HepG2 (cell line): Measurements from ENCODE around the gene TMEM131L. TPM values are rescaled to one million over a fixed set of nuclear protein-coding genes. Genes with fewer than 3 reads are reported as not detected.

Source experiments
- CHD2 ChIP-seq: IDR thresholded peaks from 2 replicates; pipeline ENCODE4 v1.6.1; 2011; ENCODE audit warnings: low read depth, low read length, improper control_type of control experiment
- EED ChIP-seq: sonication (generic); formaldehyde crosslinking; IDR thresholded peaks from 2 replicates; pipeline ENCODE4 v1.5.0; 2020; ENCODE audit warnings: mild to moderate bottlenecking, missing genetic modification reagents
- MAFG ChIP-seq: sonication (generic); formaldehyde crosslinking; IDR thresholded peaks from 2 replicates; pipeline ENCODE4 v1.5.1; 2020; ENCODE audit warnings: mild to moderate bottlenecking, missing genetic modification reagents
- MYPOP ChIP-seq: sonication (generic); formaldehyde crosslinking; IDR thresholded peaks from 2 replicates; pipeline ENCODE4 v1.8.1; 2023; ENCODE audit warnings: mild to moderate bottlenecking, moderate library complexity, missing genetic modification reagents
- PLRG1 ChIP-seq: fragments of 450-650 bp; conservative IDR thresholded peaks from 2 replicates; pipeline ENCODE4 v1.6.1; 2016
- PRDM15 ChIP-seq: sonication (generic); formaldehyde crosslinking; IDR thresholded peaks from 2 replicates; pipeline ENCODE4 v1.4.0; 2020; ENCODE audit warnings: missing genetic modification reagents
- RAD51 ChIP-seq: fragments of 450-650 bp; IDR thresholded peaks from 2 replicates; pipeline ENCODE4 v1.6.1; 2016; ENCODE audit warnings: borderline replicate concordance
- REPIN1 ChIP-seq: sonication (generic); formaldehyde crosslinking; IDR thresholded peaks from 2 replicates; pipeline ENCODE4 v1.8.0; 2022; ENCODE audit warnings: missing genetic modification reagents, low read depth, mild to moderate bottlenecking, borderline replicate concordance
- SALL1 ChIP-seq: sonication (generic); formaldehyde crosslinking; IDR thresholded peaks from 2 replicates; pipeline ENCODE4 v1.8.0; 2022; ENCODE audit warnings: mild to moderate bottlenecking, missing genetic modification reagents
- ZNF224 ChIP-seq: sonication (generic); formaldehyde crosslinking; IDR thresholded peaks from 2 replicates; pipeline ENCODE4 v1.5.0; 2020; ENCODE audit warnings: mild to moderate bottlenecking, missing genetic modification reagents
- ZNF563 ChIP-seq: sonication (generic); formaldehyde crosslinking; IDR thresholded peaks from 2 replicates; pipeline ENCODE4 v1.8.0; 2022; ENCODE audit warnings: mild to moderate bottlenecking, moderate library complexity, missing genetic modification reagents
- ZNF597 ChIP-seq: sonication (generic); formaldehyde crosslinking; IDR thresholded peaks from 2 replicates; pipeline ENCODE4 v1.5.0; 2020; ENCODE audit warnings: missing genetic modification reagents
- polyA plus RNA-seq, 8 experiments: library from polyadenylated mRNA; depleted of rRNA in 3 of 8; stranded (reverse) in 7 of 8; unstranded in 1 of 8; fragments of >200 nt; fragmentation: Illumina TruSeq in 4 of 8; extraction: Trizol in 4 of 8; gene quantifications; 2 replicates each; pipeline versions ENCODE4 v1.2.1 to v1.2.3, GENCODE V29; 2011 to 2016; ENCODE audit warnings: low read depth in 4 of 8, missing spikeins in 1 of 8, mixed read lengths in 1 of 8; ENCODE audit not compliant: insufficient read depth in 1 of 8
- total RNA-seq, 5 experiments: library from RNA; depleted of rRNA; stranded (reverse); fragments of >200 nt; fragmentation: Illumina TruSeq; extraction: Trizol; gene quantifications; 2 replicates each; pipeline ENCODE4 v1.2.3, GENCODE V29; 2016; ENCODE audit warnings: low read depth in 1 of 5
- TF ChIP-seq, protein P1 (sequence below): sonication (generic); formaldehyde crosslinking; IDR thresholded peaks from 2 replicates; pipeline ENCODE4 v1.4.0; 2020; ENCODE audit warnings: missing genetic modification reagents

Gene TMEM131L
- total and polyA plus RNA-seq, 2 of the 13 experiments (the other 11 are each of a cell fraction or from before 2014, with no cell fraction given) = 2.2 to 4.5 TPM

DNA sequence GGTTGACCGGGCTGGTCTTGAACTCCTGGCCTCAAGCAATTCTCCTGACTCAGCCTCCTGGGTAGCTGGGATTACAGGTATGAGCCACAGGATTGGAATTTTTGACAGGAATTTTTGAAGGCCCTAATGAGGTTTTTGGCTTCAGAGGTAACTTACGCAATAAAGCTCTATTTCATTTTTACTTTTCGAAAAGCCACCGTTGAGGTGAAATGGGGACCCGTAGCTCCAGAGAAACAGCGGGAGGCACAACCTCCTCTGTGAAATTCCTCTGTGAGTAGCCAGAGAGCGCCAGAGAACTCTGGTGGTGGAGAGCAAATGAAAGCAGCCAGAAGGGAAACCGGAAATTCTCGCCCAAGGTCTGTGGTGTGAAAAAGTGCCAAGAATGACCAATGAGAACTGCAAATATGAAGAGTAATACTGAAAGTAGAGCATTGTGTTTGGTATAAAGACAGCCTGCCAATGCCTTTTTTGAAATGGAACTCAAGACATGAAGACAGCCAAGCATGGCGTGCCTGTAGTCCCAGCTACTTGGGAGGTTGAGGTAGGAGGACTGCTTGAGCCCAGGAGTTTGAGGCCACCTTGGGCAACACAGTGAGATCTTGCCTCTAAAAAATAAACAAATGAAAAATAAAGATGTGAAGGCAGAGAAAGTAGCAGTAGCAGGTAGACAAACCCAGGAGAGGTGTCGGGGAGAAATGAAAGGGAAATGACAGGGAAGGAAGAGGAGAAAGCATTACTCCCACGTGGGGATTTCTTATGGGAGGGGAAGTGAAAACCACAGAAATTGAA is 33.0 kb upstream of the TMEM131L start (continued):
- TF ChIP-seq PRDM15 (no peak), CHD2 (no peak), EED (CRISPR knock-in tag) (no peak), REPIN1 (peak; percentile 55; the same call in 1 of the 2 replicates), RAD51 (no peak), ZNF597 (CRISPR knock-in tag) (no peak), MAFG (CRISPR knock-in tag) (no peak), ZNF224 (no peak), ZNF563 (CRISPR knock-in tag) (no peak), PLRG1 (no peak), SALL1 (0 out of 2 replicates have a peak, but pooled peaks have one; percentile 40), MYPOP (CRISPR knock-in tag) (no peak)
- TF ChIP-seq, protein P1, sequence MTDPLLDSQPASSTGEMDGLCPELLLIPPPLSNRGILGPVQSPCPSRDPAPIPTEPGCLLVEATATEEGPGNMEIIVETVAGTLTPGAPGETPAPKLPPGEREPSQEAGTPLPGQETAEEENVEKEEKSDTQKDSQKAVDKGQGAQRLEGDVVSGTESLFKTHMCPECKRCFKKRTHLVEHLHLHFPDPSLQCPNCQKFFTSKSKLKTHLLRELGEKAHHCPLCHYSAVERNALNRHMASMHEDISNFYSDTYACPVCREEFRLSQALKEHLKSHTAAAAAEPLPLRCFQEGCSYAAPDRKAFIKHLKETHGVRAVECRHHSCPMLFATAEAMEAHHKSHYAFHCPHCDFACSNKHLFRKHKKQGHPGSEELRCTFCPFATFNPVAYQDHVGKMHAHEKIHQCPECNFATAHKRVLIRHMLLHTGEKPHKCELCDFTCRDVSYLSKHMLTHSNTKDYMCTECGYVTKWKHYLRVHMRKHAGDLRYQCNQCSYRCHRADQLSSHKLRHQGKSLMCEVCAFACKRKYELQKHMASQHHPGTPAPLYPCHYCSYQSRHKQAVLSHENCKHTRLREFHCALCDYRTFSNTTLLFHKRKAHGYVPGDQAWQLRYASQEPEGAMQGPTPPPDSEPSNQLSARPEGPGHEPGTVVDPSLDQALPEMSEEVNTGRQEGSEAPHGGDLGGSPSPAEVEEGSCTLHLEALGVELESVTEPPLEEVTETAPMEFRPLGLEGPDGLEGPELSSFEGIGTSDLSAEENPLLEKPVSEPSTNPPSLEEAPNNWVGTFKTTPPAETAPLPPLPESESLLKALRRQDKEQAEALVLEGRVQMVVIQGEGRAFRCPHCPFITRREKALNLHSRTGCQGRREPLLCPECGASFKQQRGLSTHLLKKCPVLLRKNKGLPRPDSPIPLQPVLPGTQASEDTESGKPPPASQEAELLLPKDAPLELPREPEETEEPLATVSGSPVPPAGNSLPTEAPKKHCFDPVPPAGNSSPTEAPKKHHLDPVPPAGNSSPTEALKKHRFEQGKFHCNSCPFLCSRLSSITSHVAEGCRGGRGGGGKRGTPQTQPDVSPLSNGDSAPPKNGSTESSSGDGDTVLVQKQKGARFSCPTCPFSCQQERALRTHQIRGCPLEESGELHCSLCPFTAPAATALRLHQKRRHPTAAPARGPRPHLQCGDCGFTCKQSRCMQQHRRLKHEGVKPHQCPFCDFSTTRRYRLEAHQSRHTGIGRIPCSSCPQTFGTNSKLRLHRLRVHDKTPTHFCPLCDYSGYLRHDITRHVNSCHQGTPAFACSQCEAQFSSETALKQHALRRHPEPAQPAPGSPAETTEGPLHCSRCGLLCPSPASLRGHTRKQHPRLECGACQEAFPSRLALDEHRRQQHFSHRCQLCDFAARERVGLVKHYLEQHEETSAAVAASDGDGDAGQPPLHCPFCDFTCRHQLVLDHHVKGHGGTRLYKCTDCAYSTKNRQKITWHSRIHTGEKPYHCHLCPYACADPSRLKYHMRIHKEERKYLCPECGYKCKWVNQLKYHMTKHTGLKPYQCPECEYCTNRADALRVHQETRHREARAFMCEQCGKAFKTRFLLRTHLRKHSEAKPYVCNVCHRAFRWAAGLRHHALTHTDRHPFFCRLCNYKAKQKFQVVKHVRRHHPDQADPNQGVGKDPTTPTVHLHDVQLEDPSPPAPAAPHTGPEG = no peak
